Measurements from ENCODE around the gene DNM3.

The DNM3 gene

GRCh38 chr1:172397221-172397620 is 555.9 kb downstream of the DNM3 start:
- Histone ChIP-seq H3K27me3 (ENCODE audit: control insufficient read depth, low read length) (peaks cover 5% of the 10 kb centered on the region; the same call in 1 of the 2 replicates), H3K4me3 (ENCODE audit: low read length) (no peak overlapping the region), H3K79me2 (ENCODE audit: control insufficient read depth, low read length) (no peaks in the 10 kb centered on the region), H3K9me3 (ENCODE audit: control insufficient read depth, insufficient read depth, low read length) (no peaks in the 10 kb centered on the region), H3F3A (ENCODE audit: control insufficient read depth, insufficient read depth) (no peaks in the 10 kb centered on the region), H4K20me1 (ENCODE audit: control insufficient read depth, insufficient read depth, low read depth, low read length) (no peaks in the 10 kb centered on the region), H3K4me2 (ENCODE audit: low read length) (no peak overlapping the region), H3K27ac (ENCODE audit: low read depth, low read length) (no peak overlapping the region), H3K36me3 (ENCODE audit: control insufficient read depth, low read length) (no peaks in the 10 kb centered on the region), H3K9me2 (replicated peaks; ENCODE audit: control insufficient read depth, low read length) (no peaks in the 10 kb centered on the region), H3K4me1 (ENCODE audit: control insufficient read depth, low read length) (peaks cover 29% of the 10 kb centered on the region)
- no peak for TF ChIP-seq CTCF (IDR thresholded peaks at IDR 0.05; ENCODE audit: low read depth, low read length, poor library complexity, severe bottlenecking)
- TF ChIP-seq EZH2phosphoT487 (IDR thresholded peaks at IDR 0.05; ENCODE audit: borderline replicate concordance, low read length) = no peak

- TF ChIP-seq EZH2phosphoT487 (IDR thresholded peaks at IDR 0.05; ENCODE audit: borderline replicate concordance, low read length) (no peak), CTCF (IDR thresholded peaks at IDR 0.05; ENCODE audit: low read depth, low read length, poor library complexity, severe bottlenecking) (no peak)
- Histone ChIP-seq H3F3A (ENCODE audit: control insufficient read depth, insufficient read depth) (no peaks in the 10 kb centered on the region), H3K4me2 (ENCODE audit: low read length) (no peak overlapping the region), H3K4me1 (ENCODE audit: control insufficient read depth, low read length) (peaks cover 26% of the 10 kb centered on the region), H3K9me2 (replicated peaks; ENCODE audit: control insufficient read depth, low read length) (no peaks in the 10 kb centered on the region), H3K27me3 (ENCODE audit: control insufficient read depth, low read length) (peaks cover 5% of the 10 kb centered on the region; the same call in 1 of the 2 replicates), H3K27ac (ENCODE audit: low read depth, low read length) (no peak overlapping the region), H3K9me3 (ENCODE audit: control insufficient read depth, insufficient read depth, low read length) (no peaks in the 10 kb centered on the region), H3K36me3 (ENCODE audit: control insufficient read depth, low read length) (no peaks in the 10 kb centered on the region), H3K4me3 (ENCODE audit: low read length) (no peak overlapping the region), H3K79me2 (ENCODE audit: control insufficient read depth, low read length) (no peaks in the 10 kb centered on the region), H4K20me1 (ENCODE audit: control insufficient read depth, insufficient read depth, low read depth, low read length) (no peaks in the 10 kb centered on the region)
These were observed 556.3 kb downstream of the DNM3 start for GRCh38 chr1:172397633-172398032.

GRCh38 chr1:172398193-172398592 is 556.9 kb downstream of the DNM3 start:
- no peak for TF ChIP-seq EZH2phosphoT487 (IDR thresholded peaks at IDR 0.05; ENCODE audit: borderline replicate concordance, low read length)
- no peak for TF ChIP-seq CTCF (IDR thresholded peaks at IDR 0.05; ENCODE audit: low read depth, low read length, poor library complexity, severe bottlenecking)
- Histone ChIP-seq H3K9me3 (ENCODE audit: control insufficient read depth, insufficient read depth, low read length) (no peaks in the 10 kb centered on the region), H3K4me2 (ENCODE audit: low read length) (no peak overlapping the region), H3K4me3 (ENCODE audit: low read length) (no peak overlapping the region), H3K79me2 (ENCODE audit: control insufficient read depth, low read length) (no peaks in the 10 kb centered on the region), H3K4me1 (ENCODE audit: control insufficient read depth, low read length) (peaks cover 20% of the 10 kb centered on the region), H3K36me3 (ENCODE audit: control insufficient read depth, low read length) (no peaks in the 10 kb centered on the region), H3F3A (ENCODE audit: control insufficient read depth, insufficient read depth) (no peaks in the 10 kb centered on the region), H4K20me1 (ENCODE audit: control insufficient read depth, insufficient read depth, low read depth, low read length) (no peaks in the 10 kb centered on the region), H3K9me2 (replicated peaks; ENCODE audit: control insufficient read depth, low read length) (no peaks in the 10 kb centered on the region), H3K27me3 (ENCODE audit: control insufficient read depth, low read length) (peaks cover 5% of the 10 kb centered on the region; the same call in 1 of the 2 replicates), H3K27ac (ENCODE audit: low read depth, low read length) (no peak overlapping the region)

All from DOHH2 (cell line).